Epithelial cell of proximal tubule (primary cell): ENCODE measurements around the gene MUSK. TPM values are rescaled to one million over a fixed set of nuclear protein-coding genes. Genes with fewer than 3 reads are reported as not detected.

ENCODE experiments used
- DNase-seq: peaks from one replicate; pipeline ENCODE4 v3.0.0-alpha.2; 2011; ENCODE audit warnings: low read depth
- H3K4me3 ChIP-seq: 2 replicates; pipeline ENCODE4 v1.5.1; 2011; ENCODE audit warnings: low read depth, mild to moderate bottlenecking, low read length
- CTCF ChIP-seq: conservative IDR thresholded peaks from 2 replicates; pipeline ENCODE4 v1.5.1; 2012; ENCODE audit warnings: low read depth, mild to moderate bottlenecking, low read length
- total RNA-seq: library from RNA; depleted of rRNA; stranded (reverse); fragments of >200 nt; gene quantifications from 2 replicates; pipeline ENCODE4 v1.2.3, GENCODE V29; 2015

MUSK gene
- total RNA-seq, 1 donor from 2014 or later: not detected

- no peak for TF ChIP-seq CTCF
- H3K4me3 ChIP-seq: no peak overlapping the region
- no peak for DNase-seq
These were observed 97.3 kb downstream of the MUSK start for GRCh38 chr9:110765926-110766325.

GRCh38 chr9:110767559-110768063 is 99.0 kb downstream of the MUSK start:
- no peak for TF ChIP-seq CTCF
- no peak overlapping the region for H3K4me3 ChIP-seq
- no peak for DNase-seq

GRCh38 chr9:110768886-110769285 is 100.3 kb downstream of the MUSK start:
- no peak for DNase-seq
- H3K4me3 ChIP-seq: no peak overlapping the region
- no peak for TF ChIP-seq CTCF

GRCh38 chr9:110769667-110770066 is 101.1 kb downstream of the MUSK start:
- TF ChIP-seq CTCF: no peak
- DNase-seq: no peak
- no peak overlapping the region for H3K4me3 ChIP-seq

GRCh38 chr9:110775724-110776123 is 107.1 kb downstream of the MUSK start:
- no peak overlapping the region for H3K4me3 ChIP-seq
- DNase-seq: no peak
- TF ChIP-seq CTCF: no peak

GRCh38 chr9:110776221-110776620 is 107.6 kb downstream of the MUSK start:
- DNase-seq: no peak
- TF ChIP-seq CTCF: no peak
- no peak overlapping the region for H3K4me3 ChIP-seq

- no peak for TF ChIP-seq CTCF
- H3K4me3 ChIP-seq: no peak overlapping the region
- DNase-seq: no peak
These were observed 108.7 kb downstream of the MUSK start for GRCh38 chr9:110777196-110777875.
